Measurements from ENCODE around the gene CRADD.

DNA sequence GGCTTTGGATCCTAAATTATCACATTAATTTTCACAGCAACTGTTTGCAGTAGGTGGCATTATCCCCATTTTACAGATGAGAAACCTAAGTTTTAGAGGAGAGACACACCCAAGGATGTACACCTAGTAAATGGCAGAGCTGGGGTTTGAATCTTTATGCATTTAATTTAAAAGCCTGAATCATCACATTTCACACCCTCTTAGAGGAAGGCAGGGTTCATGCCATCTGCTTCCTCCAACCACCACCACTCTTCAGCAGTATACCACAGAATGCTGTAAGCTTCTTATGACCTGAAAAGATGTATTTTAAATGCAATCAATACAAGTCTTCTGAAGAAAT lies 90.3 kb downstream of the CRADD start:
- no peak for TF ChIP-seq POLR2A (IDR thresholded peaks at IDR 0.05)
- TF ChIP-seq, protein P1, sequence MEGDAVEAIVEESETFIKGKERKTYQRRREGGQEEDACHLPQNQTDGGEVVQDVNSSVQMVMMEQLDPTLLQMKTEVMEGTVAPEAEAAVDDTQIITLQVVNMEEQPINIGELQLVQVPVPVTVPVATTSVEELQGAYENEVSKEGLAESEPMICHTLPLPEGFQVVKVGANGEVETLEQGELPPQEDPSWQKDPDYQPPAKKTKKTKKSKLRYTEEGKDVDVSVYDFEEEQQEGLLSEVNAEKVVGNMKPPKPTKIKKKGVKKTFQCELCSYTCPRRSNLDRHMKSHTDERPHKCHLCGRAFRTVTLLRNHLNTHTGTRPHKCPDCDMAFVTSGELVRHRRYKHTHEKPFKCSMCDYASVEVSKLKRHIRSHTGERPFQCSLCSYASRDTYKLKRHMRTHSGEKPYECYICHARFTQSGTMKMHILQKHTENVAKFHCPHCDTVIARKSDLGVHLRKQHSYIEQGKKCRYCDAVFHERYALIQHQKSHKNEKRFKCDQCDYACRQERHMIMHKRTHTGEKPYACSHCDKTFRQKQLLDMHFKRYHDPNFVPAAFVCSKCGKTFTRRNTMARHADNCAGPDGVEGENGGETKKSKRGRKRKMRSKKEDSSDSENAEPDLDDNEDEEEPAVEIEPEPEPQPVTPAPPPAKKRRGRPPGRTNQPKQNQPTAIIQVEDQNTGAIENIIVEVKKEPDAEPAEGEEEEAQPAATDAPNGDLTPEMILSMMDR (IDR thresholded peaks at IDR 0.05), result peak in 1 of 6 experiments; percentile 5

Measured in thyroid gland (tissue), 4 donors.